ENCODE measurements around the gene PI4KA. TPM values are rescaled to one million over a fixed set of nuclear protein-coding genes. Genes with fewer than 3 reads are reported as not detected.
A peak's percentile ranks its signal among the peaks of the same experiment; 100 is the strongest.

Gene PI4KA
- total RNA-seq, 2 donors from 2014 or later, result 46.7 to 55.1 TPM

GRCh38 chr22:20889025-20889704, 30.6 kb upstream of the PI4KA start:
- no peak overlapping the region for H3K27ac ChIP-seq
- peaks cover 0 to 15% of the 10 kb centered on the region in 2 donors for H3K4me1 ChIP-seq
- no peaks in the 10 kb centered on the region for H3K27me3 ChIP-seq
- H3K36me3 ChIP-seq, result peaks cover 32% of the 10 kb centered on the region
- DNase-seq (ENCODE audit: low spot score), result no peak
- H3K9me3 ChIP-seq, result no peaks in the 10 kb centered on the region
- no peak overlapping the region for H3K4me3 ChIP-seq
- no peak for TF ChIP-seq CTCF (IDR thresholded peaks at IDR 0.05)

DNA sequence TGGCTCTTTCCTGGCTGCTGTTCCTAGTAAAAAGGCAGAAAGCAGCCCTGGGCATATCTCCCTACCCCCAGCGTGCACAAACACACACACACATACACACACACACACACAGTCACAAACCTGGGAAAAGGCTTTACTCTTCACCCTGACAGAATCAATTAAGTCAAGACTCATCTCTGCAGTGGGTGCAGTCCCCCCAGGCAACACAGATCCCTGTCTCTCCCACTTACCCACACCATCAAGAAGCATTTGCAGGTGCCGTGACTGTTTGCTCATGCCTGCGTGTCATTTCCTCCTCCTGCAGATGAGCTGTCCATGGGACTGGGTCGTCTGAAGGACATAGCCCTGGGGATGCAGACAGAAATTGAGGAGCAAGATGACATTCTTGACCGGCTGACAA, 28.8 kb upstream of the PI4KA start:
- H3K27me3 ChIP-seq, result no peaks in the 10 kb centered on the region
- DNase-seq (ENCODE audit: low spot score), result no peak
- H3K27ac ChIP-seq, result no peak overlapping the region
- H3K36me3 ChIP-seq, result peaks cover 47% of the 10 kb centered on the region
- peaks cover 0 to 15% of the 10 kb centered on the region in 2 donors for H3K4me1 ChIP-seq
- TF ChIP-seq CTCF (IDR thresholded peaks at IDR 0.05), result no peak
- H3K4me3 ChIP-seq, result no peak overlapping the region
- H3K9me3 ChIP-seq, result no peaks in the 10 kb centered on the region

DNA sequence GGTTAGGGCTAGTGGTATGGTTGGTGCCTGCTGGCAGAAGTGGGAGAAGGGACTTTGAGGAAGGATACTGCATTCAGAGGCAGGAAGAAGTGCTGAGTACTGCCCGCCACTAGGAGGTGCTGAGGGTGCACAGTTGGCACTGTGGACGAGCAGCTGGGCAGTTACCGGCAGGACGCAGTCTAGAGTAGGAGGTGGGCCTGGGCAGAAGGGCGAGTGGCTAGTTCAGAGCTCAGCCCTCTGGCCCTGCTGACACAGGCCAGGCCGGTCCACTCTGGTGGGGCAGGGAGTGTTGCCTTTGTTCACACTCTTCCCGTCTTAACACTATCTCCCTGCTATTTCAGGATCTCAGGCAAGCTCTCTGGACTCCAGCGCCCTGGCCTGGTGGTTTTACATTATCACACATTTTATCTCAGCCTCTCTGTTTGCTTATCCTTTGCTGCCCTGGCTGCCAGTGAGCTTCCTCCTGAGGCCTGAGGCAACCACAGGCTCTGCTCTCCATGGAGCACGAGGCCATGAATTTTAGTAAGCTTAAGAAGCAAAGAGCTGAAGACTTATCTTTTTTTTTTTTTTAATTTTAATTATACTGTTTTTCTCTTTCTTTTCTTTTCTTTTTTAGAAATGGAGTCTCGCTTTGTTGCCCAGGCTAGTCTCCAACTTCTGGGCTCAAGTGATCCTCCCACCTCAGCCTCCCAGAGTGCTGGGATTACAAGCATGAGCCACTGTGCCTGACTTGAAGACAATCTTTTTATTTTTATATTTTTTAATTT, 27.1 kb upstream of the PI4KA start:
- Histone ChIP-seq H3K27me3 (no peaks in the 10 kb centered on the region), H3K4me1 (peaks cover 0 to 15% of the 10 kb centered on the region in 2 donors), H3K9me3 (no peaks in the 10 kb centered on the region), H3K4me3 (no peak overlapping the region), H3K27ac (peak overlapping the region; percentile 68 to 82), H3K36me3 (peaks cover 60% of the 10 kb centered on the region)
- peak; percentile 73 to 89 for TF ChIP-seq CTCF (IDR thresholded peaks at IDR 0.05)
- peak; percentile 83 for DNase-seq (ENCODE audit: low spot score)

- no peak for TF ChIP-seq CTCF (IDR thresholded peaks at IDR 0.05)
- H3K27me3 ChIP-seq, result no peaks in the 10 kb centered on the region
- H3K27ac ChIP-seq, result peak overlapping the region; percentile 68 to 82
- H3K4me3 ChIP-seq, result no peak overlapping the region
- H3K36me3 ChIP-seq, result peaks cover 61% of the 10 kb centered on the region
- DNase-seq (ENCODE audit: low spot score), result no peak
- H3K9me3 ChIP-seq, result no peaks in the 10 kb centered on the region
- H3K4me1 ChIP-seq, result peaks cover 0 to 15% of the 10 kb centered on the region in 2 donors
Observed at GRCh38 chr22:20885017-20885556, 26.5 kb upstream of the PI4KA start.

DNA sequence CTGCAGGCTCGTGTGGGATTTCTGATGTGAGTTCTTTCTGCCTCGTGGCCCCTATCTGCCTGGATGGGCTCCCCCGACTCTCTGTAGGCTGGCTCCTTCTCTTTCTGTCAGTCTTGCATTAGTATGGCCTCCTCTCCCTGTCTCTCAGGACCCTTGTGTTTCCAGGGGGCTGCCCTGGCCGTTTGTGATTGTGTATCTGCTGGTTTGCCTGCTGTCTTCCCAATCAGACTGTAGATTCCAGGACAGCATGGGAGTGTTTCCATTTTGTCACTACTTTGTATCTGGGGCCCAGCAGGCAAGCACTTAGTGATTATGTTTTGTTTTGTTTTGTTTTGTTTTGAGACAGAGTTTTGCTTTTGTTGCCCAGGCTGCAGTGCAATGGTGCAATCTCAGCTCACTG, 25.8 kb upstream of the PI4KA start:
- Histone ChIP-seq H3K36me3 (peaks cover 56% of the 10 kb centered on the region), H3K4me1 (peaks cover 0 to 15% of the 10 kb centered on the region in 2 donors), H3K27me3 (no peaks in the 10 kb centered on the region), H3K9me3 (no peaks in the 10 kb centered on the region), H3K27ac (peak overlapping the region in 1 of 2 donors; percentile 82), H3K4me3 (no peak overlapping the region)
- no peak for TF ChIP-seq CTCF (IDR thresholded peaks at IDR 0.05)
- DNase-seq (ENCODE audit: low spot score), result no peak
